OCI-LY1 (cell line): ENCODE results near the gene ARHGEF33.

Source experiments
- H2AFZ ChIP-seq: fragments of 200-600 bp; sonication (generic), shearing (Covaris generic); 2 replicates; pipeline ENCODE4 v1.6.0; 2014; ENCODE audit warnings: antibody characterized with exemption, mild to moderate bottlenecking, low read length
- H3F3A ChIP-seq: fragments of 200-600 bp; sonication (generic), shearing (Covaris generic); 2 replicates; pipeline ENCODE4 v1.6.0; 2014; ENCODE audit warnings: mild to moderate bottlenecking, antibody characterized with exemption, low read length, moderate library complexity; ENCODE audit not compliant: insufficient read depth
- H3K27ac ChIP-seq: fragments of 200-600 bp; sonication (generic); 2 replicates; pipeline ENCODE4 v1.5.1; 2014; ENCODE audit warnings: low read length, mixed run types, mild to moderate bottlenecking, low read depth; ENCODE audit not compliant: poor library complexity, severe bottlenecking
- H3K27me3 ChIP-seq: fragments of 200-600 bp; sonication (generic); 2 replicates; pipeline ENCODE4 v1.6.0; 2014; ENCODE audit warnings: antibody characterized with exemption, mild to moderate bottlenecking, low read length, moderate library complexity; ENCODE audit not compliant: insufficient read depth
- H3K36me3 ChIP-seq: fragments of 200-600 bp; sonication (generic); 2 replicates; pipeline ENCODE4 v1.6.1; 2014; ENCODE audit warnings: mild to moderate bottlenecking, antibody characterized with exemption, low read length, moderate library complexity, mixed read lengths; ENCODE audit not compliant: insufficient read depth
- H3K4me1 ChIP-seq: fragments of 200-600 bp; sonication (generic); 2 replicates; pipeline ENCODE4 v1.5.1; 2014; ENCODE audit warnings: mild to moderate bottlenecking, low read length, moderate library complexity; ENCODE audit not compliant: insufficient read depth, severe bottlenecking
- H3K4me2 ChIP-seq: fragments of 200-600 bp; sonication (generic), shearing (Covaris generic); 2 replicates; pipeline ENCODE4 v1.6.1; 2014; ENCODE audit warnings: low read length
- H3K4me3 ChIP-seq: fragments of 200-600 bp; sonication (generic); 2 replicates; pipeline ENCODE4 v1.5.1; 2014; ENCODE audit warnings: low read length, low read depth, mild to moderate bottlenecking, mixed read lengths; ENCODE audit not compliant: poor library complexity, severe bottlenecking
- H3K79me2 ChIP-seq: fragments of 200-600 bp; shearing (Covaris generic); 2 replicates; pipeline ENCODE4 v1.6.1; 2016; ENCODE audit warnings: mixed run types, low read length, mixed read lengths; ENCODE audit not compliant: insufficient read depth
- H3K9ac ChIP-seq: fragments of 200-600 bp; sonication (generic), shearing (Covaris generic); 2 replicates; pipeline ENCODE4 v1.6.1; 2014; ENCODE audit warnings: mild to moderate bottlenecking, low read length, mixed read lengths
- H3K9me2 ChIP-seq: fragments of 200-600 bp; sonication (generic), shearing (Covaris generic); 2 replicates; pipeline ENCODE4 v1.6.1; 2014; ENCODE audit warnings: low read depth, mild to moderate bottlenecking, low read length, mixed read lengths
- H3K9me3 ChIP-seq: fragments of 200-600 bp; shearing (Covaris generic); 2 replicates; pipeline ENCODE4 v1.6.1; 2014; ENCODE audit warnings: low read length, mixed read lengths
- H4K20me1 ChIP-seq: fragments of 200-600 bp; sonication (generic), shearing (Covaris generic); 2 replicates; pipeline ENCODE4 v1.6.0; 2016; ENCODE audit warnings: mild to moderate bottlenecking, low read length; ENCODE audit not compliant: insufficient read depth
- EZH2 ChIP-seq: fragments of 200-600 bp; sonication (generic), shearing (Covaris generic); IDR thresholded peaks from 2 replicates; pipeline ENCODE4 v1.8.0; 2017; ENCODE audit warnings: borderline replicate concordance, mixed run types, mild to moderate bottlenecking, antibody characterized with exemption, low read length, moderate library complexity, mixed read lengths
- TF ChIP-seq, protein P1 (sequence below): fragments of 200-600 bp; sonication (generic), shearing (Covaris generic); IDR thresholded peaks from 2 replicates; pipeline ENCODE4 v1.5.1; 2017; ENCODE audit warnings: mild to moderate bottlenecking, antibody characterized with exemption, low read length, moderate library complexity, mixed read lengths

The ARHGEF33 gene

GRCh38 chr2:38959938-38960608, 70.4 kb downstream of the ARHGEF33 start:
- no peak for TF ChIP-seq EZH2
- TF ChIP-seq, protein P1, sequence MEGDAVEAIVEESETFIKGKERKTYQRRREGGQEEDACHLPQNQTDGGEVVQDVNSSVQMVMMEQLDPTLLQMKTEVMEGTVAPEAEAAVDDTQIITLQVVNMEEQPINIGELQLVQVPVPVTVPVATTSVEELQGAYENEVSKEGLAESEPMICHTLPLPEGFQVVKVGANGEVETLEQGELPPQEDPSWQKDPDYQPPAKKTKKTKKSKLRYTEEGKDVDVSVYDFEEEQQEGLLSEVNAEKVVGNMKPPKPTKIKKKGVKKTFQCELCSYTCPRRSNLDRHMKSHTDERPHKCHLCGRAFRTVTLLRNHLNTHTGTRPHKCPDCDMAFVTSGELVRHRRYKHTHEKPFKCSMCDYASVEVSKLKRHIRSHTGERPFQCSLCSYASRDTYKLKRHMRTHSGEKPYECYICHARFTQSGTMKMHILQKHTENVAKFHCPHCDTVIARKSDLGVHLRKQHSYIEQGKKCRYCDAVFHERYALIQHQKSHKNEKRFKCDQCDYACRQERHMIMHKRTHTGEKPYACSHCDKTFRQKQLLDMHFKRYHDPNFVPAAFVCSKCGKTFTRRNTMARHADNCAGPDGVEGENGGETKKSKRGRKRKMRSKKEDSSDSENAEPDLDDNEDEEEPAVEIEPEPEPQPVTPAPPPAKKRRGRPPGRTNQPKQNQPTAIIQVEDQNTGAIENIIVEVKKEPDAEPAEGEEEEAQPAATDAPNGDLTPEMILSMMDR, result no peak
- no peaks in the 10 kb centered on the region for H3F3A ChIP-seq
- H3K9me2 ChIP-seq, result no peaks in the 10 kb centered on the region
- peak overlapping the region; percentile 72 for H3K9ac ChIP-seq
- H3K4me1 ChIP-seq, result peaks cover 14% of the 10 kb centered on the region
- no peak overlapping the region for H2AFZ ChIP-seq
- peak overlapping the region; percentile 80 for H3K4me2 ChIP-seq
- H4K20me1 ChIP-seq, result no peaks in the 10 kb centered on the region
- no peaks in the 10 kb centered on the region for H3K27me3 ChIP-seq
- peak overlapping the region; percentile 71 for H3K4me3 ChIP-seq
- no peak overlapping the region for H3K27ac ChIP-seq
- H3K9me3 ChIP-seq, result no peaks in the 10 kb centered on the region
- H3K79me2 ChIP-seq, result no peaks in the 10 kb centered on the region
- H3K36me3 ChIP-seq, result no peaks in the 10 kb centered on the region

DNA sequence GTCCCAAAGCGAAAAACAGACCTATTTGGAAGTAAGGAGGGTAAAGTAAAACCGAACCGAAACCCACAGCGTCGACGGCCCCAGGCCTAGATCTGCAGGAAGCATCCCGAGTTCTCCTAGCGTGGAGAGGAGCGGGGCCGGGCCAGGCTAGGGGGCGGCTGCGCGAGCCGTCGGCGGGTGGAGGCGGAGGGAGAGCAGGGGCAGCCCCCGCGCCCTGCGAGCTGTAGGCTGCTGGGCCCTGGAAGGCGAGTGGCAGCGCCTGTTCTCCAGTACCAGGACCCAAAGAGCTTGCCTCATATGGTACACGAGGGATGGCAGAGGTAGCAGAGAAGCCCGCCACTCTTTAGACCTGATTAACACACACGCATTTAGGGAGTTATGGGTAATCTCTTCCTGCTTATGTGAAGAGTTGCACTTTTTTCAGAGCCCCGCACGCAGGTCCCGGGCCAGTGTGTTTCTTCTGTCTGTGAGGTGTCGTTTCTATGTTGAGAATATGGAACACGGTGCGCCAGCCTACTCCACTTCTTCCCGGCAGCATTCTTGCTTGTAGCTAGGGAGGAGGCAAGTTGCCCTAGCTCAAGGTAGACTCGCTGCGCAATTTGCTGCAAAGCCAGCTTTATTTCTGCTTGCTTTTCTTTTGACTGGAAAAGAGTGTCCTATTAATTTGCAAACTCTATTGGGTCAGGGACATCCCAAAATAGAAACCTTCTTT, 71.1 kb downstream of the ARHGEF33 start:
- no peaks in the 10 kb centered on the region for H3K9me3 ChIP-seq
- no peaks in the 10 kb centered on the region for H3K27me3 ChIP-seq
- no peaks in the 10 kb centered on the region for H3K9me2 ChIP-seq
- H3K27ac ChIP-seq, result peak overlapping the region; percentile 35
- TF ChIP-seq, protein P1, result no peak
- TF ChIP-seq EZH2, result no peak
- peak overlapping the region; percentile 80 for H3K4me2 ChIP-seq
- peak overlapping the region; percentile 72 for H3K9ac ChIP-seq
- H4K20me1 ChIP-seq, result no peaks in the 10 kb centered on the region
- H3K36me3 ChIP-seq, result no peaks in the 10 kb centered on the region
- peaks cover 14% of the 10 kb centered on the region for H3K4me1 ChIP-seq
- no peaks in the 10 kb centered on the region for H3K79me2 ChIP-seq
- H3F3A ChIP-seq, result no peaks in the 10 kb centered on the region
- H3K4me3 ChIP-seq, result peak overlapping the region; percentile 71
- H2AFZ ChIP-seq, result no peak overlapping the region

DNA sequence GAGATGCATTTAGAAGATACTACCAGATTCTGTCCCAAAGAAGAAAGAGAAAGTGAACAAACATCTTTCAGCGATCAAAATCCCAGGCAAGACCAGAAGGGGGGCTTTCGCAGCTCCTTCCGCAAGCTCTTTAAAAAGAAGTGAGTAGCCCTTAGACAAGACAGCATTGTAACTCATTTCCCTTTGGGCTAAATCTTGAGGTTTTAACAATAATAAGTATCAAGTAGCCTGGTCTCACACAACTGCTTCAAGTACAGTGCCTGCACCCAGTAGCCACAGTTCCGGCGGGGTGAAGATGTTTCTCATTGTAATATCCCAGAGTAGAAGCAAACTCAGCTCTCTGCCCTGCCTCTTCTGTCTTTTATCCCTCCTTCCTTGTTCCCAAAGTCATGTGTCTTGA, 76.3 kb downstream of the ARHGEF33 start:
- H3K4me1 ChIP-seq, result peaks cover 14% of the 10 kb centered on the region
- TF ChIP-seq, protein P1, result no peak
- no peak for TF ChIP-seq EZH2
- H3K27ac ChIP-seq, result no peak overlapping the region
- H3K9ac ChIP-seq, result no peak overlapping the region
- H3K79me2 ChIP-seq, result no peaks in the 10 kb centered on the region
- H3K36me3 ChIP-seq, result peaks cover 31% of the 10 kb centered on the region
- no peaks in the 10 kb centered on the region for H3K27me3 ChIP-seq
- no peak overlapping the region for H3K4me3 ChIP-seq
- no peak overlapping the region for H3K4me2 ChIP-seq
- no peaks in the 10 kb centered on the region for H3F3A ChIP-seq
- H3K9me3 ChIP-seq, result no peaks in the 10 kb centered on the region
- no peak overlapping the region for H2AFZ ChIP-seq
- no peaks in the 10 kb centered on the region for H4K20me1 ChIP-seq
- H3K9me2 ChIP-seq, result no peaks in the 10 kb centered on the region
